ENCODE data around the gene ADGRG6. TPM values are rescaled to one million over a fixed set of nuclear protein-coding genes. Genes with fewer than 3 reads are reported as not detected.

The ADGRG6 gene
- total RNA-seq, 1 experiment from 2014 or later, result 2.5 TPM

DNA sequence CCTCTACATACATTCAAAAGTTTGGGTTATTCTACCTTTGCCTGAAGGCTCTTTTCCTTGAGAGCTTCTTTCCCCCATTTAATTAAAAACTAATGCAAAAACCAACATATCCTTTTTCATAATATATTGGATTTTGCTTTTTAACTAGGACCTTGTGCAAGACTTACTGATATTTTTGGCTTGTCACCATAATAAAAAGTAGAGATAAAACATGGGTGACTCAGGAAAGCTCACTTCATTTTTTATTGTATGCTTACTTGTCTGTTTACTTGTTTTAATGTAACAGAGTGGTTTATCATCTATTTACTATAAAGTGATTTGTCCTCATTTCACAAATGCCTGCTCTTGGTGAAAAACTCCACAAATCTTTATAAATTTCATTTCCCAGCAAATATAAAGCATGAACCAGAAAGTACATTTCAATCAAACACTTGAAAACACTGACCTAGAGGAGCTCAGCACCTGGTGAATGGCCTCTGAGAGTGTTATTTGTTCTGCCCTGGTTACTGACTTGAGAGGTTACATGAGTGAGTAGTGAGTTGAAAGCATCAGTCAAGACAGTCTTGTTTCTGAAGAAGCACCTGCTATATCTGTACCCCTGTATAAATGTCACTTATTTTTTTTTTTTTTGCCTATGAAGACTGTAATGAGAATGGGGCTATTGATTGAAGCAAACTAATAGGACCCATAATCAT lies 20.8 kb downstream of the ADGRG6 start:
- no peak for DNase-seq
- Histone ChIP-seq H3K27ac (ENCODE audit: insufficient read length, low read depth, low read length) (no peak overlapping the region), H3K23me2 (ENCODE audit: insufficient read length, low read depth, low read length, poor library complexity, severe bottlenecking) (no peaks in the 10 kb centered on the region), H2BK15ac (ENCODE audit: low read depth, low read length) (no peak overlapping the region), H3K27me3 (ENCODE audit: insufficient read depth, low read length) (no peaks in the 10 kb centered on the region), H4K91ac (ENCODE audit: insufficient read length, low read depth, low read length) (no peak overlapping the region), H3K4ac (ENCODE audit: low read depth, low read length) (no peak overlapping the region), H2AK5ac (ENCODE audit: insufficient read length, low read length) (no peak overlapping the region), H3K79me1 (ENCODE audit: insufficient read depth, low read depth, low read length, poor library complexity, severe bottlenecking) (no peaks in the 10 kb centered on the region), H3K9me3 (ENCODE audit: control insufficient read depth, low read depth, low read length) (no peaks in the 10 kb centered on the region), H2AFZ (ENCODE audit: low read length) (no peak overlapping the region), H3K4me2 (ENCODE audit: insufficient read depth, insufficient read length, low read length) (no peak overlapping the region), H4K20me1 (ENCODE audit: control insufficient read depth, insufficient read depth, insufficient read length) (no peaks in the 10 kb centered on the region), H3K4me1 (ENCODE audit: insufficient read depth, low read length) (no peaks in the 10 kb centered on the region; the same call in 1 of the 2 replicates), H2BK120ac (ENCODE audit: low read depth, low read length, poor library complexity, severe bottlenecking) (no peak overlapping the region), H2BK20ac (ENCODE audit: low read depth, low read length, poor library complexity, severe bottlenecking) (no peak overlapping the region), H4K8ac (replicated peaks; ENCODE audit: insufficient read length, low read depth, low read length) (no peak overlapping the region), H3K9ac (ENCODE audit: extremely low read depth, insufficient read length, low read length) (no peak overlapping the region), H3K79me2 (ENCODE audit: insufficient read depth, low read length) (no peaks in the 10 kb centered on the region), H3K56ac (ENCODE audit: insufficient read length, low read depth, low read length) (no peak overlapping the region), H2BK5ac (ENCODE audit: insufficient read length, low read length) (no peak overlapping the region), H4K5ac (ENCODE audit: insufficient read length, low read depth, low read length) (no peak overlapping the region), H2BK12ac (ENCODE audit: insufficient read length, low read depth, low read length) (no peak overlapping the region), H3K14ac (ENCODE audit: insufficient read depth, low read length) (no peak overlapping the region), H3K23ac (ENCODE audit: insufficient read length, low read depth, low read length) (no peak overlapping the region), H3T11ph (ENCODE audit: low read length) (no peak overlapping the region), H3K18ac (ENCODE audit: insufficient read length, low read depth, low read length) (no peak overlapping the region)
- no peaks in the 10 kb centered on the region for H3K27me3 Mint-ChIP-seq (ENCODE audit: low read depth)
- H3K27ac Mint-ChIP-seq, result no peak overlapping the region; a peak in 2 of 7 replicates
- TF ChIP-seq, protein P1, sequence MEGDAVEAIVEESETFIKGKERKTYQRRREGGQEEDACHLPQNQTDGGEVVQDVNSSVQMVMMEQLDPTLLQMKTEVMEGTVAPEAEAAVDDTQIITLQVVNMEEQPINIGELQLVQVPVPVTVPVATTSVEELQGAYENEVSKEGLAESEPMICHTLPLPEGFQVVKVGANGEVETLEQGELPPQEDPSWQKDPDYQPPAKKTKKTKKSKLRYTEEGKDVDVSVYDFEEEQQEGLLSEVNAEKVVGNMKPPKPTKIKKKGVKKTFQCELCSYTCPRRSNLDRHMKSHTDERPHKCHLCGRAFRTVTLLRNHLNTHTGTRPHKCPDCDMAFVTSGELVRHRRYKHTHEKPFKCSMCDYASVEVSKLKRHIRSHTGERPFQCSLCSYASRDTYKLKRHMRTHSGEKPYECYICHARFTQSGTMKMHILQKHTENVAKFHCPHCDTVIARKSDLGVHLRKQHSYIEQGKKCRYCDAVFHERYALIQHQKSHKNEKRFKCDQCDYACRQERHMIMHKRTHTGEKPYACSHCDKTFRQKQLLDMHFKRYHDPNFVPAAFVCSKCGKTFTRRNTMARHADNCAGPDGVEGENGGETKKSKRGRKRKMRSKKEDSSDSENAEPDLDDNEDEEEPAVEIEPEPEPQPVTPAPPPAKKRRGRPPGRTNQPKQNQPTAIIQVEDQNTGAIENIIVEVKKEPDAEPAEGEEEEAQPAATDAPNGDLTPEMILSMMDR (conservative IDR thresholded peaks at IDR 0.05), result no peak
- no peak overlapping the region for H3K4me3 Mint-ChIP-seq
- H3K9me3 Mint-ChIP-seq, result no peaks in the 10 kb centered on the region
- H3K4me1 Mint-ChIP-seq, result peaks cover 10 to 16% of the 10 kb centered on the region in 2 experiments
- H3K36me3 Mint-ChIP-seq (ENCODE audit: insufficient read depth in 1 of 3, low read depth in 3 of 3), result no peaks in the 10 kb centered on the region
